Upper lobe of left lung (tissue), 4 donors: ENCODE measurements around the gene DOCK1.

ENCODE experiments used
- POLR2AphosphoS5 ChIP-seq, 2 donors: sonication (generic); formaldehyde crosslinking; IDR thresholded peaks; one replicate each; pipeline ENCODE4 v1.5.1; 2017; ENCODE audit warnings: antibody characterized with exemption in 2 of 2
- TF ChIP-seq, protein P1 (sequence below), 6 experiments: fragments of 450-650 bp in 4 of 6; fragments of 200-600 bp in 2 of 6; sonication (generic) in 2 of 6; IDR thresholded peaks; one replicate each; pipeline ENCODE4 v1.5.1; 2016 to 2019; ENCODE audit warnings: antibody characterized with exemption in 6 of 6

DNA sequence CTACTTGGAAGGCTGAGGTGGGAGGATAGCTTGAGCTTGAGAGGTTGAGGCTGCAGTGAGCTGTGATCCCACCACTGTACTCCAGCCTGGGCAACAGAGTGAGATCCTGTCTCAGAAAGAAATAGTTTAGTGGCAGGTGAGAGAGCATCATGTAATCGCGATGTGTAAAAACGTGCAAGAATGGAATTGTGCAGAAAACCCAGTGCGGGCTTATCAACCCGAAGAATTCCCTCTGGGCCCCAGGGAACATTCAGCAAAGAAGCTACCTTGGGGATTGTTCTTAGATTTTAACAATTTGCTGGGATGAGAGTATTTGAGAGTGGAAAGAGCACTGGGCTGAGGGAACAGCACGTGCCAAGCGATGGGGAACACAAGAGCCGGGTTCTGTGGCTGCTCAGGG, 398.5 kb downstream of the DOCK1 start:
- TF ChIP-seq, protein P1, sequence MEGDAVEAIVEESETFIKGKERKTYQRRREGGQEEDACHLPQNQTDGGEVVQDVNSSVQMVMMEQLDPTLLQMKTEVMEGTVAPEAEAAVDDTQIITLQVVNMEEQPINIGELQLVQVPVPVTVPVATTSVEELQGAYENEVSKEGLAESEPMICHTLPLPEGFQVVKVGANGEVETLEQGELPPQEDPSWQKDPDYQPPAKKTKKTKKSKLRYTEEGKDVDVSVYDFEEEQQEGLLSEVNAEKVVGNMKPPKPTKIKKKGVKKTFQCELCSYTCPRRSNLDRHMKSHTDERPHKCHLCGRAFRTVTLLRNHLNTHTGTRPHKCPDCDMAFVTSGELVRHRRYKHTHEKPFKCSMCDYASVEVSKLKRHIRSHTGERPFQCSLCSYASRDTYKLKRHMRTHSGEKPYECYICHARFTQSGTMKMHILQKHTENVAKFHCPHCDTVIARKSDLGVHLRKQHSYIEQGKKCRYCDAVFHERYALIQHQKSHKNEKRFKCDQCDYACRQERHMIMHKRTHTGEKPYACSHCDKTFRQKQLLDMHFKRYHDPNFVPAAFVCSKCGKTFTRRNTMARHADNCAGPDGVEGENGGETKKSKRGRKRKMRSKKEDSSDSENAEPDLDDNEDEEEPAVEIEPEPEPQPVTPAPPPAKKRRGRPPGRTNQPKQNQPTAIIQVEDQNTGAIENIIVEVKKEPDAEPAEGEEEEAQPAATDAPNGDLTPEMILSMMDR (IDR thresholded peaks at IDR 0.05) = no peak
- TF ChIP-seq POLR2AphosphoS5 (IDR thresholded peaks at IDR 0.05) = no peak
